HG02852 (cell line): ENCODE results near the gene RINT1.

ENCODE experiments used
- ATAC-seq: cut with Tn5 transposase; IDR thresholded peaks from one replicate; pipeline ENCODE4 v1.9.1; 2021; ENCODE audit warnings: mild to moderate bottlenecking, moderate library complexity; ENCODE audit not compliant: unreplicated experiment

RINT1 gene

DNA sequence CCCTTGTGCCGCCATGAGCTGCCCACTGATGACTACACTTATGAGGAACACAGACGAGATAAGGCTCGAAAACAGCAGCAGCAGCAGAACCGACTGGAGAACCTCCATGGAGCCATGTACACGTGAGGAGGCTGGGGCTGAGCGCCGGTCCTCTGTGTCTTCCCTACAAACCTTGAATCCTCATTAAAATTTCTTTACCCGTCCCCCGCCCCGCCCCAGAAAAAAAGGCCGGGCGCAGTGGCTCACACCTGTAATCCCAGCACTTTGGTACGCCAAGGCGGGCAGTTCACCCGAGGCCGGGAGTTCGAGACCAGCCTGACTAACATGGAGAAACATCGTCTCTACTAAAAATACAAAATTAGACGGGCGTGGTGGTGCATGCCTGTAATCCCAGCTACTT, 1.5 kb upstream of the RINT1 start:
- ATAC-seq, result no peak

DNA sequence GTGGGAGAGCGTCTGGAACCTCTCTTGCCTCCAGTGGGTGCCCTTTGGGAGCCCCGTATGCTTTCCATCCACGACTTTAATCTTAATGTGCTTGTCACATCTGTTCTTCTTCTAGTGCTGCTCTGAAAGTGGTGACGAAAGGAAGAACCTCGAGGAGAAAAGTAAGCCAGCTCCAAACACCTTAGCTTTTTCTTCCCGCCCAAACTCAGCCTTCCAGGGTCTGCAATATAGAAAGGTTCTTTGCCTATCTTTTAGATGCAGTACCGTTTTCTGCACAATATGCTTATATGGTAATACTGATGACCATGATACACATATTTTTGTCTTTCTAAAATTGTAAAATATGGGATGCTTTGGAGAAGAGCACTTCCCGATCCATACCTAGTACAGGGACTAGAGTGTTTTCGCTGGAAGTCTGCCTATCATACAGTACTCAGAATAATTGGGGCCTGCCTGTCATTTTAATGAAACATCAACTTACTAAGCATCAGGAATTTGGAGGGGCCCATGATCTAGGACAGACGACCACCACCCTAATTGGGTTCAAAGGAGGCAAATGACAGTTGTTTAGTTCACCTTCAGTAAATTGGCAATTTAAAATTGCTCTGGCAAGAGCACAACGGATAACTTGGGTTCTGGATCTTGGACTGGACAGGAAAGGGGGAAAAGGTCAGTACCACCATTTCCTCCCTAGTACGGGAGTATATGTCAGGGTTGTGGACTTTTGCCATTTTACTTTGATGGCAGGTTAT, 884 bp downstream of the RINT1 start:
- ATAC-seq, result no peak

DNA sequence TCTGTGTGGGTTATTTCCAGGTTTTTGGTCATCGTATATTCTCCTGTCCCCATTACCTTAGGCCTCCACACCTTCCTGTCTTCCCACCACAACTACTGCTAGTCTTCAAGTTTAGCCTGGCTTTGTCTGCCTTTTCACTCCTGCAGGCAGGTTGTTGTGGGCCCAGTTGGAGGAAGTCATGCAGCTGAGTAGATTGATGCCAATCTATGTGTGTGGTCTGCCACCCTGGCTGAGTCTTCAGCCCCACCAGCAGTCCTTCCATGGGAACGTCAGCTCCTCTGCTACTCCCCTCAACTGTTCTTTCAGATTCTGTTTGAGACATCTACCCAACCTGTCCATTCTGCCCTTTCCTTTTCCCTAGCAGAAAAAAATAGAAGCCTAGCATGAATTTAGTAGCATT, 6.3 kb downstream of the RINT1 start:
- no peak for ATAC-seq

DNA sequence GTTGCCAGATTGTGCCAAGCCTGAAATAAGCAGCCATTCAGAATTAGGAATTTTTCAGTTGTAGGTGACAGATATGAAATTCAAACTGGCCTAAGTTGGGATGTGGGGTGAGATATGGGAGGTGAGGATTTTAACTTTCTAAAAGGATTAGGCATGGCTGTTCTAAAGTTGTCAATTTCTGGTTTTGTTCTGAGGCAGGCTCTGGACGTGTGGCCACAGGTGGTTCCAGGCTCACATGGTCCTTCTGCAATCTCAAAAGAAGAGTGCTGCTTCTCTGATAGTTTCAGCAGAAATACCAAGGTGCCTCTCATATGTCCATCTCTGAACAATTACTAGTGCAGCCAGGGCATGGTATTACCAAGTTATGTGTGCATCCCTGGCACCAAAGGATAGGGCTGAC, 27.9 kb downstream of the RINT1 start:
- ATAC-seq, result no peak

DNA sequence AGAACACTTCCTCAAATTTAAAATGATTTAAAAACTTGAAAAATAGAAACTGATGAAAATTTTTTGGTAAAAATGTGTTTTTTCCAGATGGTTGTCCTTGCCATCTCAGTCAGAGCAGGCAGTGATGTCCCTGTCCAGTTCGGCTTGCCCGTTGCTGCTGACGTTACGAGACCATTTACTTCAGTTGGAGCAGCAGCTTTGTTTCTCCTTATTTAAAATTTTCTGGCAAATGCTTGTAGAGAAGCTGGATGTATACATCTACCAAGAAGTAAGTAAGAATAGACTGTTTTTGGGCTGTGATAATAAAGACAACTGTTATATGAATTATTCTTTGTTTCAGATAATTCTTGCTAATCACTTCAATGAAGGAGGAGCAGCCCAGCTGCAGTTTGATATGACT, 33.2 kb downstream of the RINT1 start:
- no peak for ATAC-seq

DNA sequence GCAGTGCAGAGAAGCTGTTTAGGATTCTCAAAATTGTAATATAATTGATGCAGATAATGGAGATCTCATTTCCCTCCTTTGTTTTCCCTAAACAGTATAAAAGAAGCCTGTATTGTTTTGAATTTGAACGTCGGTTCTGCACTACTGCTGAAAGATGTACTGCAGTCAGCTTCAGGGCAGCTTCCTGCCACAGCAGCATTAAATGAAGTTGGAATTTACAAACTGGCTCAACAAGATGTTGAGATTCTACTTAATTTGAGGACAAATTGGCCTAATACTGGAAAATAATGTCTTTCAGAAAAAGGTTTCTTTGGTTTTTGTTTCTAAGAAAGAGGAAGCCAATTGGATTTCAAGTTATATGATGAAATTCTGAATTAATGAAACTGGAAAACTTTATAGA, 35.0 kb downstream of the RINT1 start:
- no peak for ATAC-seq

DNA sequence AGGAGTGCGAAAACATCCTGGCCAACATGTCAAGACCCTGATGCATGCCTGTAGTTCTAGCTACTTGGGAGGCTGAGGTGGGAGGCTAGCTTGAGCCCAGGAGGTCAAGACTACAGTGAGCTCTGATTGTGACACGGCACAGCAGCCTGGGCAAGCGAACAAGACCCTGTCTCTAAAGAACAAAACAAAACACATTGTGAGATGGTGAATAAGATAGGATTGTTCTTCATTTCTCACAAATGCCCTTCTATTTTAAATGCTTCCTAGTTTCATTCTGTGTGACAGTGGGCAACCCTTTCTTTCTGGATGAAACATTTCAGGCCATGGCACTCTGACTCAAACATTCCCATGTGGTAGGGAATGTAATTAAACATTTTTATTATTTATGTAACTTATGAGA, 35.8 kb downstream of the RINT1 start:
- no peak for ATAC-seq

DNA sequence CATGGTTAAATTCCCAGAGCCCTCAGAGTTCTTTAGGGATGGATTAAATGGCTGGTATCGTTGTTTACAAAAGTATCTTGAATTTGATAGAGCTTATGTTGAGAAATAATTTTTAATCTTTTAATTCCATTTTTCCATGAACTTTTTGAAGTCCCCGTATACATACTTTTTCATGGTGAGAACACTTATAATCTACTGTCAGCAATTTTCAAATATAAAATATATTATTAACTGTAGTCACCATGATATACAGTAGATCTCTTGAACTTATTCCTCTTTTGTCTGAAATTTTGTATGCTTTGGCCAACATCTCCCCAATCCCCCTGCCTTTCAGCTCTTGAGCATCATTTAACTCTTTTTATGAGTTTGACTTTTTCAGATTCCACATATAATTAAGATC, 39.9 kb downstream of the RINT1 start:
- no peak for ATAC-seq

DNA sequence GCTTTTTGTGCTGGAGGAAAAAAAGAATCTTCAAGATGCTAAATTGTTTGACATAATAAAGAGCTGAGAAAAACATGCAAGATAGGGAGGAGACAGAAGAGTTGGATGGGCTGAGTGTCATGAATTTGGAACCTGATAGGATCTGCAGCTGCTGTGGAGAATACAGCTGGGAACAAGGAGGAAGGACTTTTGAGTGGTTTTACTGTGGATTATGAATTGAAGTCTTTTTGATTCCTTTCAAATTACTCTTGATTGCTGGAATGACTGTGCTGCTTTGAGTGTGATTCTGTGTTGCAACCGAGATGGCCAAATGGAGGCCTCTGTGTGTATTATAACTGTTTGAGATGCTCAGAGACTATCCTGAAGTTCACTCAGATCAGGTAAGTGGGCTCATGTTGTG, 45.2 kb downstream of the RINT1 start:
- no peak for ATAC-seq

DNA sequence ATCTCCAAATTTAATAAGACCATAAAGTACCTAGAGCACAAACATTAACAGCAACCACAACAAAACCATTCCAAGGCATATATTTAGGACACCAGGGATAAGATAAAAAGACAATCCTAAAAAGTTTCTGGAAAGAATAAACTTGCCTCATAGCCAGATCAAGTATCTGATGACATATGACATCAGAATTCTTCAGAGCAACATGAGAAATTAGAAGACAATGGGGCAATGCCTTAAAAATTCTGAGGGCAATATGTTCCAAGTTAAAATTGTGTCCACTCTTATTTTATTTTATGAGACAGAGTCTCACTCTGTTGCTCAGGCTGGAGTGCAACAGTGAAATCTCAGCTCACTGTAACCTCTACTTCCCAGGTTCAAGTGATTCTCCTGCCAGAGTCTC, 46.5 kb downstream of the RINT1 start:
- ATAC-seq, result no peak

DNA sequence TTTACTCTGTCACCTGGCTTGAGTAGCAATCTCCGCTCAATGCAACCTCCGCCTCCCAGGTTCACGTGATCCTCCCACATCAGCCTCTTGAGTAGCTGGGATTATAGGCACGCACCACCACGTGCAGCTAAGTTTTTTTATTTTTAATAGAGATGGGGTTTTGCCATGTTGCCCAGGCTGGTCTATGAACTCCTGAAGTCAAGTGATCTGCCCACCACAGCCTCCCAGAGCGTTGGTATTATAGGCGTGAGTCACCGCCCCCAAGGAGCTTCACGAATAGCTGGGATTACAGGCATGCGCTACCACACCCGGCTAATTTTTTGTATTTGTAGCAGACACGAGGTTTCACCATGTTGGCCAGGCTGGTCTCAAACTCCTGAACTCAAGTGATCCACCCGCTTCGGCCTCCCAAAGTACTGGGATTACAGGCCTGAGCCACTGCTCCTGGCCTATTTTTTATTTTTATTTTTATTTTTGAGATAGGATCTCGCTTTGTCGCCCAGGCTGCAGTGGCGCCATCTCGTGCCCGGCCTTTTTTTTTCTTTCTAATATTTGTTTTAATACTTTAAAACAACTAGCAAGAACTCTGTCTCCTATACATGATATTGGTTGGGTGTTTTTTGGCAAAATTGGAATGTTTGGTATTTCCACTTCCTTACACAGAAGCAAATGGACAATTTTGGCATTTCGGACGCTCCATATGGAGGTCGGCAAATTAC, 48.2 kb downstream of the RINT1 start:
- ATAC-seq, result no peak

DNA sequence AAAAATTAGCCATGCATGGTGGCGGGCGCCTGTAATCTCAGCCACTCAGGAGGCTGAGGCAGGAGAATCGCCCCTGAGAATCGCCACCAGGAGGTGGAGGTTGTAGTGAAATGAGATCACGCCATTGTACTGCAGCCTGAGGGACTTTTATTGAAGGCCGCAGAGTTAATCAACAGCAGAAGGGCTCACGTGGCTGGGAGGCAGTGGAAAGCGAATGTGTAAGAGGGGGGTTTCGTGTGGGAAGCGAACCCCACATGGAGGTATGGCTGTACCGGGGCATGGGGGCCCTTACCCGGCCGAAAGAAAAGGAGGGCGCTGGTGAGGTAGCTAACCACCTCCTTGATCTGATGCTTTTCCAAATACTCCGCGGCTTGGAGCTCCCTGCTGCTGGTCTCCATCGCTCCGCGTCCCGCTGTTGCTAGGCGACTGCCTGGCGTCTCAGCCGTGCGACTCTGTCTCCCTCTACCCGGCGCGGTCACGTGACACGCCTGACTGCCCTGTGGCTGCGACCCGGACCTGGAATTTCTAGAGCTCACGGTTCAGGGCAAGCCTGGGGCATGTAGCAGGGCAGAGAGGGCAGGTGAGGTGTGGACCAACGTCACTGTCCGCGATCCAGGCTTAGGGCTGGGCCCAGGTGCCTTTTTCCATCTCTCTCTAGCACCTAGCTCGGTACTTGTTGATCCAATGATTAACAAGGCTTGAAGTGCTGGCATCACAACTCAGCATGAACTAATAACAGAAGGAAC, 49.2 kb downstream of the RINT1 start, which contains the start of gene EFCAB10:
EFCAB10 (minus strand) TSS at position 428 of the 746 bp plus-strand sequence; CDS start at position 398, 30 bp downstream.
- ATAC-seq, result peak; percentile 78

DNA sequence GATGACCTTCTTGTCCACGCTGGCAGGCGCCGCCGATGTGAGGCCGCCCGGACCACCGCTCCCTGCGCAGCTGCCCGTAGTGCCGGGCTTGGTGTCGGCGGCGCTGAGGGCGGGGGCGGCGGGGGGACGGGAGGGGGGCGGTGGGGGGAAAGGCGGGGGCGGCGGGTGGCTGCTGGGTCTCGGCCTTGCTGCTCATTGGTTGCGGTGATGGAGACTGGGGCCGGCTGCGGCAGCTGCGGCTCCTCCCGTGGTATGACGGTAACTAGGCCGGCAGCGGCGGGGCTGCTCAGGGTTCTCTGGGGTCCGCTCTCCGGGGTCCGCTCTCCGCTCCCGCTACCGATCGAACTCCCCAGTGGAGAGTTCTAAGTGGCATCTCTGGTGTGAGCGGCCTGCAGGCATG, 51.1 kb downstream of the RINT1 start:
- ATAC-seq, result no peak

DNA sequence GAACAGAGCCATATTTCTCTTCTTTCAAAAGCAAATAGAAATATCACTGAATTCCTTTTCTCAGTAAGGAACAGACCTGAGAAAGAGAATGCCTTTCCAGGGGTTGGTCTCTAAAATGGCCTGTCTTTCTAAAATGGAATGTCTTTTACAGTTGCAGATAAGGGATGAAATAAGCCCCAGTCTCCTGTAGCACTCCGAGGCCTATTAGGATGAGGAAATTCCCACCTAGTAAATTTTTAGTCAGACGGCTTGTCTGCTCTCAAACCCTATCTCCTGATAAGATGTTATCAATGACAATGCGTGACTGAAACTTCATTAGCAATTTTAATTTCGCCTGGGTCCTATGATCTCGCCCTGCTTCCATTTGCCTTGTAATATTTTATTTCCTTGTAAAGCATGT, 52.2 kb downstream of the RINT1 start:
- ATAC-seq, result no peak

DNA sequence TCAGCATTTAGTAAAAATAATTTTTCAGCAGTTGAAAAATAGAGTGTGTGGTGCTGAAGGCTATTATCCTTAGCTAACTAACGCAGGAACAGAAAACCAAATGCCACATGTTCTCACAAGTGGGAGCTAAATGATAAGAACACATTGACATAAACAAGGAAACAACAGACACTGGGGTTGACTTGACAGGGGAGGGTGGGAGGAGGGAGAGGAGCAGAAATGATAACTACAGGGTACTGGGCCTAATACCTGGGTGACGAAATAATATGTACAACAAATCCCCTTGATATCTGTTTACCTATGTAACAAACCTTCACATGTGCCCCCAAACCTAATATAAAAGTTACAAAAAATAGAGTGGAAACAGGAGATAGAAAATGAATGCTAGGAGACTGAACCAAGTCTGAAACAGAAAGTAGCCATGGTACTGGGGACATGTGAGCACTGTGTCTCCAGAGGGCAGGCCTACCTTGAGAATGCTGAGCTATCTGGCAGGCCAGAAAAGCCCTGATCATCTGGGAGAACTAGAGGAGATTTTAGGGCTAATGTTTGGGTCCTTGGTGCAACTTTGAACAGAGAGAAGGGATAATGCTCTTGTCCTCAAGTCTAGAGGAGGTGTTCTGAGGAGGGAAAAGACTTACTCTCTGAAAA, 54.0 kb downstream of the RINT1 start:
- no peak for ATAC-seq

DNA sequence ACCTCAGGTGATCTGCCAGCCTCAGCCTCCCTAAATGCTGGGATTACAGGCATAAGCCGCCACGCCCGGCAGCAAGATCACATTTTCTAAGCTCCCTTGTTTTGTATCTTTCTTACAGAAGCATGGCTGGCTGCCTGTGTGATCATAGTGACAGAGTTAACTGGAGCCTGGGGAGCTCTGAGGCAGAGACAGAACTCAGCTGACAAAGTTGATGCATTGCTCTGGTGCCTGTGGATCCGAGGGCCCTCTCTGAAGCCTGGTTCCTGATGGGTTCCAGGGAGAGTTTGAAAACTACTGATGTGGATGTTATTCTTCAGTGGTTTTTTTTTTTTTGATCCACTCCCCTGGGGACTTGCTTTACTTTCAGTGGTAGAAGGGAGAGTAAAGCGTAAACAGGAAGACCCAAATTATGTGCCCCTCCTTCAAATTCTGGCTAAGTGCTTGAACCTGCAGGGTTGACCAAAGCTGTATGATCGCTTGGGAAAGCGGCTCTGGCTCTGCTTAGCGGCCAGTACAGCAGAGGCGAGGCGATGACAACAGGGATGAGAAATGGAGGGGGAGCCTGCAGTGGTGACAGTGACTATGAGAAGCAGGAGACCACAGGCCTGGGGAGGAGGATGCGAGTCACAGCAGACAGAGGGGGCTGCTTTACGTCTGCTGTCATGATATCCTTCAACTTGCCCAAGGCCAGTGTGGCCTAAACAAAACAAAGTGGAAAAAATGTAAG, 56.1 kb downstream of the RINT1 start:
- no peak for ATAC-seq

DNA sequence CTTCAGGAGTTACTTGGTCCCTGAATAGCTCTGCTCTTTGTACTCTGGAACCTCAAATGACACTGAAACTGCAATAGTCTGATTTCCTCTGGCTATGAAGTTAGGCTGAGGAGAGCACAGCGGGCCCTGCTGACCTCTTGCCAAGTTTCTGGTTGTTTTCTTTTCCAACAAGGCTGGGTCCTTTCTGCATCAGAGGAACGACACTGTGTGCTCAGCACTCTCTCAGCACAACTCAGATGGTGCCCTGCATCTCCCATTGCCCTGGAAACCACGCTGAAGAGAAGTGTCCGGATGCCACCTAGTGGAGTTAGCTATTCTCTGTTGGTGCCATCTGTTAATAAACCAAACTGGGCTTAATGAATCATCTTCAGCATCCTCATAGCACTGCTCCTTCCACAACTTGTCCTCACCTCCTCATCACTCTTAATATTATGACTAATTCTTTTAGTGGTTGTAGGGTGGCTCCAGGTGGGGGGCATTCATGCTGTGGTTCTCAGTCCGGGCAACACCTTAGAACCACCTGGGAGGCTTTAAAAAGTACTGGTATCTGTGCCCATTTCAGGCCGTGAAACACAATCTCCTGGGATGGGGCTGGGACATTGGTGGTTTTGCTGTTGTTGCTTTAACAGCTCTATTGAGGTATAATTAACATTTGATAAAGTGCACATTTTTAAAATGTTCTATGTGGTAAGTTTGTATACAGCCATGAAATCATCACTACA, 57.5 kb downstream of the RINT1 start:
- ATAC-seq, result peak; percentile 73

DNA sequence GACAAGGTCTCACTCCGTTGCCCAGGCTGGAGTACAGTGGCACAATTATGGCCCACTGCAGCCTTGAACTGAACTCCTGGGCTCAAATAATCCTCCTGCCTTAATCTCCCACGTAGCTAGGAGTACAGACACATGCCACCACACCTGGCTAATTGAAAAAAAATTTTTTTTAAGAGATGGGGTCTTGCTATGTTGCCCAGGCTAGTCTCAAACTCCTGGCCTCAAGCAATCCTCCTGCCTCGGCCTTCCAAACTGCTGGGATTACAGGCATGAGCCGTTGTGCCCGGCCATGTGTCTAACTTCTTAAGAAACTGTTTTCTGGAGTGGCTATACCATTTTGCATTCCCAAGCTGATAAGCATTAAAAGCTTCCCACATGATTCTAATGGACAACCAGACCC, 58.8 kb downstream of the RINT1 start:
- no peak for ATAC-seq

DNA sequence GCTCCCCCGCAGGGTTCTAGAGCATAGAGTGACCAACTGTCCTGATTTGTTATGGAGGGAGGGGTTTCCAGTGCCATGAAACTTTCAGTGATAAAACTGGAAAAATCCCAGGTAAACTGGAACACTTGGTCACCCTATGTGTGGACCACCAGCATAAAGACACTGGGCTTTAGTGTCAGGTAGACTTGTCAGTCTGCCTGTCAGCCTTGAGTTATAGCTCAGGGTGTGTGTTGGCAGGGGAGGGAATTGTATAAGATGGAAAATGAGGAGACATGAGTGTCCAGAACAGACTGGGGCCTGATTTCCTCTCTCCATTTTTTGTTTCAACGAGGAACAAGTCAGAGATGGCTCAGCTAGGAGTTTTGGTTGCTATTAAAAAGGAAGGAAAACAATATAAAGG, 59.5 kb downstream of the RINT1 start:
- no peak for ATAC-seq

DNA sequence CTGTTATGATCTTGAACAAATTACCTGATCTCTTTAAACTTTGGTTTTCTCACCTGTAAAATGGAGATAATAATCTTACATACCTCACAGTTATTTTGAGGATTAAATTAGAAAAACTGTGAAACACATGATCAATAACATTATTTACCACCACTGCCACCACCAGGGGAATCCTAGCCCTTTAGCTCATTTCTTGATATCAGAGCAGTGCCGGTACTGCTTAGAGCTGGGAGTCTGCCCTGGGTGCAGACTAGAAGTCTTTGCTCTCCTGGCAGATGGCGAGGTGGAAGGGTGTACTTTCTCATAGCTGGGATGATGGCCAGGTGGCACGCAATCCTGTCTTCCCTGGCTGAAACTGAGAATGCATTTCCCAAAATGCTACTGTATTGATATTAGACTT, 62.0 kb downstream of the RINT1 start:
- no peak for ATAC-seq
